Bone marrow (tissue), 2 donors: ENCODE data around the gene TRMT112.

ENCODE experiments used
- DNase-seq, 2 donors: peaks; one replicate each; lab custom pipeline; 2025; lab: John Stamatoyannopoulos, UW

Gene TRMT112

DNA sequence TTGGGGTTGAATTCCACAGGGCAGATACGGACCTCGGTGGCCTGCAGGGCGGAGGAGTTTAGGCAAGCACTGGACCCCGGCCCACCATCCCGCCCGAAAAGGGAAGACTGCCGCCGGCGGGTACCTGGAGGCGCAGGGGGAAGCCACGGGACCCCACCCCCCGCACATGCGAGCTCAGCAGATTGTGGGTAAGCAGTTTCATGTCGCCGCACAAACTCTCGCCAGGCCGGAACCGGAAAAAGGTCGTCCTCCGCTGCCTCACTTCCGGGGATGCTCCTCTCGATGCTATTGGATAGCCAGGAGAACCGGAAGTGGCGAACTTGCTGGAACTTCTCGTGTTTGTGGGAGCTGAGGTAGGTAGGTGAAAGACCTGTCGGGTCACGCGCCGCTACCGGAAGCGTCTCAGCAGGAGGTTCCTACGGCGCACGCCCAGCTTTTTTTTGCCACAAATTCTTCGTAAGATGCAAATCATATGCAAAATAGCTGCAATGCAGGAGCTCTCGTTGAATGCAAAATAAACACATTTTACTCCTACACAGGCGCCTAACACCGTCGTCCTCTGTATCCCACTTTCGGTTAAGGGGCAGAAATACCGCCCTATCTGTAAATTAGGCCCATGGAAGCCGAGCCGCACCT lies at the start of gene TRMT112:
Gene TRMT112 (minus strand): TSS at position 235 of the 636 bp plus-strand sequence. CDS start 33 bp downstream, at position 202.
- DNase-seq, result peak; percentile 84 to 87

DNA sequence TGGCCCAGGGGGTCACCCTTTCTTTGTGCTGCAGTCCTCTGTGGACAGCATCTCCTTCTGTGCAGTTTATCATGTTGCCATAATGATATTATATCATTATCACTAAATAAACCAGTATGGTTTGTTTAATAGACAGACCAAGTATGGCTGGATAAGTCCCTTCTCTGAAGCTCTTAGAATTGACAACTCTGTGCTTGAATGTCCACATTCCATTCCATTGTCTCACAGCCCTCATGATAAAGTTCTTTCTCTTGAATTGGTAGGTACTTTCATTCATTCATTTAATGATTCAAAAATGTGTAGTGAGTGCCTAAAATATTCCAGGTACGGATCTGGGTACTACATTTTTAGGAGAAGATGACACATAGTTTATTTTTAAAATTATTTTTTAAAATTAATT lies 49.4 kb upstream of the TRMT112 start:
- no peak for DNase-seq

- DNase-seq, result no peak
Measured at GRCh38 chr11:64364911-64365310, 47.6 kb upstream of the TRMT112 start.

DNA sequence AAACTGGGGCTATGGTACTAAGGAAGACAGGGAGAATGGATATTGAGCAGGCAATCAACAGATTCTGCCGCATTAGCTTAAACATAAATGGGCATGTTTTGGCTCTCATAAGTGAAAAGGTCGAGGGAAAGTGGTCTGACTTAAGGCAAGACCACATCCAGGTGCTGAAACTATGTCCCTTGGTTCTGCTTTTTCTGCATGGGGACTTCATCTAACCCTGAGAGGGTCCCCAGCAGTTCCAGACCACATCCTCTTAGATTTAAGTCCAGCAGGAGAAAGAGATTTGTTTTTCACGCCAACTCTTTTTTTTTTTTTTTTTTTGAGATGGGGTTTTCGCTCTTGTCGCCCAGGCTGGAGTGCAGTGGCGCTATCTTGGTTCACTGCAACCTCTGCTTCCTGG lies 47.1 kb upstream of the TRMT112 start:
- DNase-seq, result no peak

- DNase-seq, result no peak
Measured at GRCh38 chr11:64362339-64362738, 45.0 kb upstream of the TRMT112 start.

- DNase-seq, result no peak
Measured at GRCh38 chr11:64361659-64362058, 44.3 kb upstream of the TRMT112 start.

DNA sequence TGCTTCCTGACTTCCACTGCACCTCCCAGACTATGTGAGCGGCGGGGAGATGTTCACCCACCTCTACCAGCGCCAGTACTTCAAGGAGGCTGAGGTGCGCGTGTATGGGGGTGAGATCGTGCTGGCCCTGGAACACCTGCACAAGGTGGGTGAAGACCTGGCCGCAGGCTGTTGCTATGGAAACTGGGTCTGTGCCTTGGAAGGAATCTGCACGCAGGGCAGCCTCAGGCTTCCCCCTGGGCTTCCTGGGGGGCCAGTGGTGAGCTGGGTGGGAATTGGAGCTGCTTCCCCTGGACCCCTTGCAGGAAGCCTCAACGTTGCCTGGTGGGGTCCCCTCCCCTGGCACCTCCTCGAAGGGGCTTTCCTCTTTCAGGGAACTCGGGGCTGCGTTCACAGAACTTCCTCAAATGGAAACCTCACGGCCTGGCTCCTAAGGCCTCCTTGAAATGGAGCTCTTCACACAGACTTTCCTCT lies 43.1 kb upstream of the TRMT112 start:
- DNase-seq, result no peak

- no peak for DNase-seq
Measured at GRCh38 chr11:64359712-64360445, 42.5 kb upstream of the TRMT112 start.

GRCh38 chr11:64358907-64359711 lies 41.8 kb upstream of the TRMT112 start, which contains the start of gene RPS6KA4:
Gene RPS6KA4 (plus strand): TSS chr11:64359162. CDS start chr11:64359236, 74 bp downstream.
- DNase-seq, result peak in 1 of 2 donors; percentile 13

GRCh38 chr11:64358536-64358906 lies 41.2 kb upstream of the TRMT112 start:
- no peak for DNase-seq

- no peak for DNase-seq
Measured at GRCh38 chr11:64357904-64358535, 40.7 kb upstream of the TRMT112 start.

DNA sequence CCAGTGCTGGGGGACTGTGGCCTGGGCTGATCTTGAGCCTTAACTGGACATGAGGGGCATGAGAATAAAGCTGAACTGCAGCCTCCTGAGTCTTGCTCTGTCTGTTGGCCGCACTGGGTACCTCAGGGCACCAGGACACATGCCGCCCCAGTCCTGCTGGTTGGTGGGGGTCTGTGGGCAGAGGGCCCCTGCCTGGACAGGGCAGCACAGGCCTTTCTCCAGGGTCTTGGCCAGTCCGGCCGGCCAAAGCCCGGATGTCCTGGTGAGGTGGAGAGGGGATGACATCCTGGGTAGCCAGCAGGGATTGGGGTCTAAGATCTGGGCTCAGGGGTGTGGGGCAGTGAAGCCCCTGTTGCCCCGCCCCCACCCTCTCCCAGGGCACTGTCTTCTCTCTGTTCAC lies 40.1 kb upstream of the TRMT112 start:
- DNase-seq, result no peak

DNA sequence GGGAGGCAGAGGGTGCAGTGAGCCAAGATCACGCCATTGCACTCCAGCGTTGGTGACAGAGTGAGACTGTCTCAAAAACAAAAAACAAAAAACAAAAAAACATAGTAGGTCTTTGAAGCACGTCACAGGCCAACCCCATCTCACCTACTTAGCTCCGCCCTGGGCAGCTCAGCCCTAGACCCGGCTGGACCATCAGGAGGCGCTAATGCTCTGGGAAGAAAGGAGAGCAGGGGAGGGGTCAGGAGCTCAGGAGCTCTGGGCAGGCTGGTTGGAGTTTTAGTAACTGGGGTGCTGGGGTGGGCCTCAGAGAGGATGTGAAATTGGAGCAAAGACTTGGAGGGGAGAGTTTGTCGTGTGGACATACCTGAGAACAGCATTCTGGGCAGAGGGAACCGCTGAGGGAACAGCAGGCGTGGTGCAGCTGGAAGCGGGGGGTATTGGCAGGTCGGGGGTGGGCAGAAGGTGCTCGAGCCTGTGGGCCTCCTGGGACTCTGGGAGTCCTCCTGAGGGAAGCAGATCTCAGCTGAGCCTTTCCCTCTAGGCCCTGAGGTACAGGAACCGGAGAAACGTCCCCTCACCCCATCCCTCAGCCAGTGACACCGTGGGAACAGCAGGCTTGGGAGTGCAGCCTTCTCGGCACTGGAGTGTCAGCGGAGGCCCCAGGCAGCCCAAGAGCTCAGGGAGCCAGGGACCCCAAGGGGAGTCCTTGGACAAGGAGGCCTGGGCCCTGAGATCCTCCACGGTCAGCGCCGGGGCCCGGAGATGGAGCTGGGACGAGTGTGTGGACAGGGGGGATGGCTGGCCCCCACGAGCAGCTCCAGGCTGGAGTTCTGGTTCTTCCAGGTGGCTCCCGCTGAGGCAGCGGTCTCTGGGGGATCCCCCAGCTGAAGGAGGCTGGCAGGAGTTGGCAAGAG lies 39.4 kb upstream of the TRMT112 start:
- no peak for DNase-seq

DNA sequence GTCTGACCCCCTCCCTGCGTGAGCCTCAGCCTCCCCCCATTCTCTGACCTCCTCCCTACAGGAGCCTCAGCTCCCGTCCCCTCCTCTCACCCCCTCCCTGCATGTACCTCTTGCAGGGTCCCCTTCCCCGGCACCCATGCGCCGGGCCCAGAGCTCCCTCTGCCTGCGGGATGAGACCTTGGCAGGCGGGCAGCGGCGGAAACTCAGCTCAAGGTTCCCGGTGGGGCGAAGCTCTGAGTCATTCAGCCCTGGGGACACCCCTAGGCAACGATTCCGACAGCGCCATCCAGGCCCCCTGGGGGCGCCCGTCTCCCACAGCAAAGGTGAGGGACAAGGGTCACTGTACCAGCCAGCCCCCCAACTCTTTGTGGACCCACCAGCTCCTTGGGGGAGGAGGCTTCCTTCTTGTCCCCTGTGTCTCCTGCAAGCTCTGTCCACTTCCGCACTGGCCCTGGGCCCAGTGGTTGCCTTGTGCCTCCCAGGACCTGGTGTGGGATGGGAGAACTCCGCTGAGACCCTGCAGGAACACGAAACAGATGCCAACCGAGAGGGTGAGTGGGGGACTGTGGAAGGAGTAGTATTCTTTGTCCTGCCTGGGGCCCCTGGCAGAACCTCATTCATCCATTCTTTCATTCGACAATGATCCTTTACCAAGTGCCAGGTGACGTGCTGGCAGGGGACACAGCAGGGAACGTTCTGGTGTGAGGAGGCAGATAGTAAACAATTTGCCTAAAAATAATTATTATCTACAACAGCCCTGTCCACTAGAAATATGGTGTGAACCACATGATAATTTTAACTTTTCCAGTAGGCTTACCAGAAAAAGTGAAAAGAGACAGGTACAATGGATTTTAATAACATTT lies 38.0 kb upstream of the TRMT112 start:
- peak; percentile 52 to 86 for DNase-seq

- no peak for DNase-seq
Measured at GRCh38 chr11:64353715-64354506, 36.6 kb upstream of the TRMT112 start.

- no peak for DNase-seq
Measured at GRCh38 chr11:64352995-64353714, 35.8 kb upstream of the TRMT112 start.

DNA sequence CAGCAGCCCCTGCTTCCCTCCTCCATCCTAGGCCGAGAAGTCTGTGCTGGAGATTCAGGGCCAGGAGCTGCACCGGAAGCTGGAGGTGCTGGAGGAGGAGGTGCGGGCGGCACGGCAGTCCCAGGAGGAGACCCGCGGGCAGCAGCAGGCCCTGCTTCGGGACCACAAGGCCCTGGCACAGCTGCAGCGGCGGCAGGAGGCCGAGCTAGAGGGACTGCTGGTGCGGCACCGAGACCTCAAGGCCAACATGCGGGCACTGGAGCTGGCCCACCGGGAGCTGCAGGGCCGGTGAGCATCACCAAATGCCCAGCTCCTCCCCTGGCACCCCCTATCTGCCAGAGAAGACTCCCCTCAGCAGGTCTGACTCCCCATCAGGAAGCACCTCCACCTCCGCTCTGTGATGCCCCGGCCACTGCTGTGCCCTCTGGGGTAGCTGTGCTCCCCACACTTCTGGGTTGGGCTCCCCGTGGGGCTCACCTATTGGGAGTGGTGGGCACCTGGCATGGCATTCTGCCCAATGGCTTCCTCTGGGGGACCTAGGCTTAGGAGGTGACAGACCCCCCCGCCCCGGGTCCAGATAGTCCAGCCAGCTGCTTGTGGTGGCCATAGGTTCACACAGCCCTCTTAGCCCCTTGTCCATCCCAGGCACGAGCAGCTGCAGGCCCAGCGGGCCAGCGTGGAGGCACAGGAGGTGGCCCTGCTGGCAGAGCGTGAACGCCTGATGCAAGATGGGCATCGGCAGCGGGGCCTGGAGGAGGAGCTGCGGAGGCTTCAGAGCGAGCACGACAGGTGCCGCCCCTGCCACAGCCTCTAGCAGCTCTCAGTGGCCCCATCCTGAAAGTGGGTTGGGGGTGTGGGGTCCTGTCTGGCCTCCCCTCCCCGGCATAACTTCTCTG lies 35.0 kb upstream of the TRMT112 start:
- DNase-seq, result no peak
